ENCODE data around the gene CDX1. TPM values are rescaled to one million over a fixed set of nuclear protein-coding genes. Genes with fewer than 3 reads are reported as not detected.

Gene CDX1
- total RNA-seq, 2 donors from 2014 or later = 323 to 423 TPM

- DNase-seq = peak; percentile 57 to 78
- intact Hi-C loops (cut with DNase I, micrococcal nuclease) = loop anchor here (2.0 to 5.0 kb wide), 2 partner anchors 87 kb away; no protein-coding TSS in a partner anchor
- peak; percentile 80 for ATAC-seq
These were observed 36.6 kb upstream of the CDX1 start for GRCh38 chr5:150129813-150130492.

GRCh38 chr5:150130493-150130922 lies 36.1 kb upstream of the CDX1 start:
- intact Hi-C loops (cut with DNase I, micrococcal nuclease) = loop anchor here in 1 of 2 donors (2.0 kb wide), 1 partner anchor 86 kb away; no protein-coding TSS in a partner anchor
- DNase-seq (no peak), ATAC-seq (no peak)

GRCh38 chr5:150131461-150131860 lies 35.1 kb upstream of the CDX1 start:
- DNase-seq = no peak
- intact Hi-C loops (cut with DNase I, micrococcal nuclease) = loop anchor here in 1 of 2 donors (2.0 kb wide), 1 partner anchor 85 kb away; no protein-coding TSS in a partner anchor
- ATAC-seq = no peak

- ATAC-seq (peak; percentile 66), DNase-seq (peak in 1 of 2 donors; percentile 37)
- intact Hi-C loops (cut with DNase I, micrococcal nuclease) = loop anchor here in 1 of 2 donors (2.0 kb wide), 1 partner anchor 85 kb away; no protein-coding TSS in a partner anchor
These were observed 34.4 kb upstream of the CDX1 start for GRCh38 chr5:150131978-150132694.

- intact Hi-C loops (cut with DNase I, micrococcal nuclease) = no loop called here
- ATAC-seq (no peak), DNase-seq (no peak)
These were observed 33.8 kb upstream of the CDX1 start for GRCh38 chr5:150132740-150133139.

GRCh38 chr5:150133581-150134197 lies 32.9 kb upstream of the CDX1 start:
- DNase-seq (no peak), ATAC-seq (no peak)
- intact Hi-C loops (cut with DNase I, micrococcal nuclease) = no loop called here

- intact Hi-C loops (cut with DNase I, micrococcal nuclease) = no loop called here
- no peak for ATAC-seq
- no peak for DNase-seq
These were observed 32.4 kb upstream of the CDX1 start for GRCh38 chr5:150134198-150134588.

GRCh38 chr5:150135557-150136304 lies 30.8 kb upstream of the CDX1 start:
- intact Hi-C loops (cut with DNase I, micrococcal nuclease) = no loop called here
- no peak for DNase-seq
- no peak for ATAC-seq

GRCh38 chr5:150136305-150137167 lies 30.0 kb upstream of the CDX1 start:
- no peak for ATAC-seq
- intact Hi-C loops (cut with DNase I, micrococcal nuclease) = no loop called here

GRCh38 chr5:150137168-150137957 lies 29.2 kb upstream of the CDX1 start:
- ATAC-seq (peak; percentile 34), DNase-seq (no peak)
- intact Hi-C loops (cut with DNase I, micrococcal nuclease) = no loop called here

More at GRCh38 chr5:150136305-150137167, 30.0 kb upstream of the CDX1 start:
- no peak for DNase-seq

- ATAC-seq = no peak
- no peak for DNase-seq
- intact Hi-C loops (cut with DNase I, micrococcal nuclease) = no loop called here
These were observed 28.6 kb upstream of the CDX1 start for GRCh38 chr5:150137997-150138396.

GRCh38 chr5:150138551-150139265 lies 27.9 kb upstream of the CDX1 start:
- ATAC-seq (no peak), DNase-seq (no peak)
- intact Hi-C loops (cut with DNase I, micrococcal nuclease) = no loop called here

GRCh38 chr5:150139334-150139733 lies 27.2 kb upstream of the CDX1 start:
- ATAC-seq (no peak), DNase-seq (no peak)
- intact Hi-C loops (cut with DNase I, micrococcal nuclease) = no loop called here

- intact Hi-C loops (cut with DNase I, micrococcal nuclease) = no loop called here
- no peak for ATAC-seq
These were observed 25.7 kb upstream of the CDX1 start for GRCh38 chr5:150140830-150141229.

GRCh38 chr5:150141544-150142184 lies 24.9 kb upstream of the CDX1 start:
- no peak for DNase-seq
- intact Hi-C loops (cut with DNase I, micrococcal nuclease) = no loop called here
- no peak for ATAC-seq

More at GRCh38 chr5:150140830-150141229, 25.7 kb upstream of the CDX1 start:
- DNase-seq = no peak

Data from left colon (tissue), 2 donors.